GM23338 (cell line): Measurements from ENCODE around the gene RRAD.

Source experiments
- EZH2 ChIP-seq: fragments of 200-600 bp; sonication (generic); IDR thresholded peaks from one replicate; pipeline ENCODE4 v1.8.0; 2017; ENCODE audit warnings: antibody characterized with exemption, mild to moderate bottlenecking, low read depth; ENCODE audit not compliant: unreplicated experiment
- JUNB ChIP-seq: IDR thresholded peaks from one replicate; pipeline ENCODE4 v1.6.1; 2016; ENCODE audit warnings: antibody characterized with exemption; ENCODE audit not compliant: unreplicated experiment
- NANOG ChIP-seq: IDR thresholded peaks from 2 replicates; pipeline ENCODE4 v1.6.1; 2016; ENCODE audit warnings: antibody characterized with exemption, borderline replicate concordance
- POLR2AphosphoS5 ChIP-seq: IDR thresholded peaks from 2 replicates; pipeline ENCODE4 v1.6.1; 2016; ENCODE audit warnings: antibody characterized with exemption, low read depth
- STAT1 ChIP-seq: IDR thresholded peaks from one replicate; pipeline ENCODE4 v1.6.1; 2016; ENCODE audit warnings: antibody characterized with exemption; ENCODE audit not compliant: unreplicated experiment
- TF ChIP-seq, protein P1 (sequence below), 2 experiments: fragments of 200-600 bp in 1 of 2; sonication (generic) in 1 of 2; conservative IDR thresholded peaks; 2 replicates each; pipeline versions ENCODE4 v1.5.1 to v1.6.1; 2016 to 2017; ENCODE audit warnings: antibody characterized with exemption in 2 of 2, low read depth in 2 of 2, mild to moderate bottlenecking in 2 of 2, moderate library complexity in 1 of 2

DNA sequence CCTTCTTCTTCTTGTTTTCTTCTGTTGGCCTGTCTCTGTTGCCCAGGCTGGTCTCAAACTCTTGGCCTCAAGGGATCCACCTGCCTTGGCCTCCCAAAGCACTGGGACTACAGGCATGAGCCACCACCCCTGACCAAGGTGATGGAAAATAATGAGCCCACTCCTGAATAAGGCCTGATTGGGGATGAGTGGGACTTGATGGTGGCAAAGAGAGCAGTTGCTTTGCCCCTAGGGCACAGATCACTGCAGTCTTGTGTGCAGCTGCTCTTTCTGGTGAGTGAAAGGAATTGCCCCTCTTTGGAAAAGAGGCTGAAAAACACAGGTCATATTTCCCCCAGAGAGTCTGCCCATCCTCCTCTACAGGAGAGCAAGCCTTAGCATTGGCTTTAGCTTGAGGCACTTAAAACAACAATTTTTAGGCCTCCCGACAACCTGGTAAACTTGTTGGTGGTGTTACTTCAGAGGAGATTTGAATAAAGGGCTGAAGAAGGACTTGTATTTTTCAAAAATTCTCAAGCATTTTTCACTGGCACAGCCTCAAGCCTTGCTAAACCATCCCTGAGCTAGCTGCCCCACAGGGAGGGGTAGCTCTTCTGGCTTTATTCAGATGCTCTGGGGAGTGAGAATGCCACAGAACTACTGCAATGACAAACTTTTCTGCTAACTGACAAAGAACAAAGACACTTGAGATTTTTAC lies 51.1 kb downstream of the RRAD start:
- no peak for TF ChIP-seq NANOG
- TF ChIP-seq, protein P1, sequence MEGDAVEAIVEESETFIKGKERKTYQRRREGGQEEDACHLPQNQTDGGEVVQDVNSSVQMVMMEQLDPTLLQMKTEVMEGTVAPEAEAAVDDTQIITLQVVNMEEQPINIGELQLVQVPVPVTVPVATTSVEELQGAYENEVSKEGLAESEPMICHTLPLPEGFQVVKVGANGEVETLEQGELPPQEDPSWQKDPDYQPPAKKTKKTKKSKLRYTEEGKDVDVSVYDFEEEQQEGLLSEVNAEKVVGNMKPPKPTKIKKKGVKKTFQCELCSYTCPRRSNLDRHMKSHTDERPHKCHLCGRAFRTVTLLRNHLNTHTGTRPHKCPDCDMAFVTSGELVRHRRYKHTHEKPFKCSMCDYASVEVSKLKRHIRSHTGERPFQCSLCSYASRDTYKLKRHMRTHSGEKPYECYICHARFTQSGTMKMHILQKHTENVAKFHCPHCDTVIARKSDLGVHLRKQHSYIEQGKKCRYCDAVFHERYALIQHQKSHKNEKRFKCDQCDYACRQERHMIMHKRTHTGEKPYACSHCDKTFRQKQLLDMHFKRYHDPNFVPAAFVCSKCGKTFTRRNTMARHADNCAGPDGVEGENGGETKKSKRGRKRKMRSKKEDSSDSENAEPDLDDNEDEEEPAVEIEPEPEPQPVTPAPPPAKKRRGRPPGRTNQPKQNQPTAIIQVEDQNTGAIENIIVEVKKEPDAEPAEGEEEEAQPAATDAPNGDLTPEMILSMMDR (conservative IDR thresholded peaks at IDR 0.05; ENCODE audit: low read depth in 2 of 2): no peak
- TF ChIP-seq STAT1: no peak
- TF ChIP-seq POLR2AphosphoS5: no peak
- TF ChIP-seq EZH2: no peak
- no peak for TF ChIP-seq JUNB
